ENCODE results near the gene MAGI1.

Gene MAGI1

GRCh38 chr3:65971293-65972252 is 67.1 kb downstream of the MAGI1 start:
- DNase-seq (ENCODE audit: low read depth), result no peak
- no peak for TF ChIP-seq CTCF (IDR thresholded peaks at IDR 0.05; ENCODE audit: insufficient read depth, low read depth, low read length, missing control alignments)
- no peak overlapping the region for H3K4me3 ChIP-seq (ENCODE audit: low read length)

GRCh38 chr3:65968996-65969395 is 69.7 kb downstream of the MAGI1 start:
- no peak for DNase-seq (ENCODE audit: low read depth)
- no peak for TF ChIP-seq CTCF (IDR thresholded peaks at IDR 0.05; ENCODE audit: insufficient read depth, low read depth, low read length, missing control alignments)
- no peak overlapping the region for H3K4me3 ChIP-seq (ENCODE audit: low read length)

GRCh38 chr3:65967451-65967850 is 71.3 kb downstream of the MAGI1 start:
- no peak for DNase-seq (ENCODE audit: low read depth)
- no peak overlapping the region for H3K4me3 ChIP-seq (ENCODE audit: low read length)
- no peak for TF ChIP-seq CTCF (IDR thresholded peaks at IDR 0.05; ENCODE audit: insufficient read depth, low read depth, low read length, missing control alignments)

- H3K4me3 ChIP-seq (ENCODE audit: low read length), result no peak overlapping the region
Observed at GRCh38 chr3:65964838-65965237, 73.9 kb downstream of the MAGI1 start.

GRCh38 chr3:65963787-65964677 is 74.7 kb downstream of the MAGI1 start:
- DNase-seq (ENCODE audit: low read depth), result peak; percentile 94
- no peak for TF ChIP-seq CTCF (IDR thresholded peaks at IDR 0.05; ENCODE audit: insufficient read depth, low read depth, low read length, missing control alignments)
- no peak overlapping the region for H3K4me3 ChIP-seq (ENCODE audit: low read length)

More at GRCh38 chr3:65964838-65965237, 73.9 kb downstream of the MAGI1 start:
- no peak for TF ChIP-seq CTCF (IDR thresholded peaks at IDR 0.05; ENCODE audit: insufficient read depth, low read depth, low read length, missing control alignments)
- no peak for DNase-seq (ENCODE audit: low read depth)

GRCh38 chr3:65961733-65962132 is 77.0 kb downstream of the MAGI1 start:
- DNase-seq (ENCODE audit: low read depth), result no peak
- TF ChIP-seq CTCF (IDR thresholded peaks at IDR 0.05; ENCODE audit: insufficient read depth, low read depth, low read length, missing control alignments), result no peak
- H3K4me3 ChIP-seq (ENCODE audit: low read length), result no peak overlapping the region

Data from epithelial cell of esophagus (primary cell).